Limb (tissue), 2 donors: Measurements from ENCODE around the gene GLOD5.
"Not testable (repeated sequence)": the region's sequence is repeated elsewhere in the genome, so short reads cannot be mapped to it uniquely, and the experiment has no call there.

ENCODE experiments used
- DNase-seq, 2 donors: peaks; one replicate each; pipeline ENCODE4 v3.0.0-alpha.2; 2016; ENCODE audit errors: extremely low spot score in 2 of 2

GLOD5 gene

GRCh38 chrX:48793935-48794334 is 32.4 kb downstream of the GLOD5 start:
- no peak for DNase-seq

- no peak for DNase-seq
Observed at GRCh38 chrX:48794340-48794910, 32.9 kb downstream of the GLOD5 start.

GRCh38 chrX:48794911-48795515 is 33.5 kb downstream of the GLOD5 start:
- no peak for DNase-seq

DNA sequence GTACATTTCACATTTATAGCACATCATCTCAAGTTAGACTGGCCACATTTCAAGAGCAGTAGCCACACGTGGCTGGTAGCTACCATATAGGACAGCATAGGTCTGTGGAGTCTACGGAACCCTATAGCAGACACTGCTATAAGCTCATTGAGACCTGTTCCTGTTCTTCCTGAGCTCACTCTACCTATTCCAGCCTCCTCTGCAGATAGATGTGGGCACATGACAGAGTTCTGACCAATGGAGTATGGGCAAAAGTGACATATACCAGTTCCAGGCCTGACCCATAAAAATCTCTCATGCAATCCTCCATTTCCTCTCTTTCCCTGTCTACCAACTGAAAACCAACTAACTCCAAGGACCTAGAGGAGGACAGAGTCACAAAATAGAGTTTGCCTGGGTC is 36.8 kb downstream of the GLOD5 start:
- DNase-seq: no peak

GRCh38 chrX:48800574-48801279 is 39.2 kb downstream of the GLOD5 start:
- no peak for DNase-seq

- peak; percentile 92 to 95 for DNase-seq
Observed at GRCh38 chrX:48801280-48802088, 39.9 kb downstream of the GLOD5 start, which contains the start of gene HDAC6. Gene HDAC6, plus strand, starts transcription at chrX:48802067. Its CDS starts 626 bp downstream, at chrX:48802693.

GRCh38 chrX:48802089-48802904 is 40.8 kb downstream of the GLOD5 start:
- peak; percentile 45 to 83 for DNase-seq

GRCh38 chrX:48802905-48803200 is 41.3 kb downstream of the GLOD5 start:
- no peak for DNase-seq

DNA sequence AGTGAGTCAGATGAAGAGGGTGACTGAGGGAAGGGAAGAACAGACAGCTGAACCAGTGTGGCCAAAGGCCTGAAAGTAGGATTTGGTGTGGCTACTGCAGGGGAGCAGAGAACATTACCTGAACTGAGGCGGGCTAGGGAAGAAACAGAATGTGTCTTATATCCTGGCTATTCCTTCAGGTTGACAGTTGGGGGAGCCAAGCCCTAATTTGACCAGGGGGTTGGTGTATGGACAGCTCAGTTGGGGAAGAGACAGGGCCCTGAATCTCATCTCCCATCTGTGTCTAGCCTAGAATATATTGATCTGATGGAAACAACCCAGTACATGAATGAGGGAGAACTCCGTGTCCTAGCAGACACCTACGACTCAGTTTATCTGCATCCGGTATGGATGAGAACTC is 44.5 kb downstream of the GLOD5 start:
- no peak for DNase-seq

GRCh38 chrX:48813644-48814043 is 52.1 kb downstream of the GLOD5 start:
- DNase-seq: no peak

- no peak for DNase-seq
Observed at GRCh38 chrX:48814722-48815121, 53.2 kb downstream of the GLOD5 start.

- no peak for DNase-seq
Observed at GRCh38 chrX:48815266-48815665, 53.7 kb downstream of the GLOD5 start.

GRCh38 chrX:48816014-48816810 is 54.7 kb downstream of the GLOD5 start:
- DNase-seq: no peak

- no peak for DNase-seq
Observed at GRCh38 chrX:48818098-48818497, 56.6 kb downstream of the GLOD5 start.

DNA sequence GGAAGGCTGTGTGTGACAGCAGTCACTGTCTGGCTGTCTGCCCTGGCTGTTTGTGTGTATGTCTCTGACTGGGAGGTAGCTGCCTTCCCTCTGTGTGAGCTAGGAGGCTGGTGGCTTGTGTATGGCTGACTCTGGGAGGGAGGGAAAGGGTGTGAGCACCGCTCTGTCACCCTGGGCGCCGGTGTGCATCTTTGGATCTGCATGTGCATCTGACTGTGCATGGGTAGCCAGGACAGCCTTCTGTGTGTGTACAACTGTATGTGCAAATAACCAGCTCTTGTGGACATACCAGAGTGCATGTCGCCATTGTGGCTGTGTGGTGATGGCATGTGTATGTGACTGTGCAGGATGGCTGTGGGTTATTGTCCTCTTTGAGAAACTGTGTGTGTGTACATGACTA is 57.3 kb downstream of the GLOD5 start:
- no peak for DNase-seq

GRCh38 chrX:48819394-48819793 is 57.8 kb downstream of the GLOD5 start:
- DNase-seq: not testable (repeated sequence)

GRCh38 chrX:48823053-48823452 is 61.5 kb downstream of the GLOD5 start:
- DNase-seq: no peak
